Cardiac muscle cell (in vitro differentiated cells and primary cell): ENCODE measurements around the gene CD55. TPM values are rescaled to one million over a fixed set of nuclear protein-coding genes. Genes with fewer than 3 reads are reported as not detected.

ENCODE experiments used
- DNase-seq, 2 donors: peaks; one replicate each; pipeline versions ENCODE4 v3.0.0 to v3.0.0-alpha.2; 2010 to 2017; ENCODE audit warnings: low read depth in 1 of 2, low spot score in 1 of 2
- H3K27ac ChIP-seq: fragments of 200-600 bp; sonication (generic); 2 replicates; pipeline ENCODE4 v1.5.1; 2016
- H3K27me3 ChIP-seq: fragments of 200-600 bp; sonication (generic); 2 replicates; pipeline ENCODE4 v1.6.0; 2016; ENCODE audit warnings: control low read depth
- H3K36me3 ChIP-seq: fragments of 200-600 bp; sonication (generic); 2 replicates; pipeline ENCODE4 v1.5.1; 2016; ENCODE audit warnings: control low read depth
- H3K4me1 ChIP-seq: fragments of 200-600 bp; sonication (generic); 2 replicates; pipeline ENCODE4 v1.8.1; 2017; ENCODE audit warnings: low read depth, mild to moderate bottlenecking, mixed run types
- H3K4me3 ChIP-seq: fragments of 200-600 bp; sonication (generic); 2 replicates; pipeline ENCODE4 v1.5.1; 2016; ENCODE audit warnings: mild to moderate bottlenecking
- H3K9me3 ChIP-seq: fragments of 200-600 bp; sonication (generic); 2 replicates; pipeline ENCODE4 v1.5.1; 2017; ENCODE audit warnings: low read depth, mild to moderate bottlenecking, control low read depth
- polyA plus RNA-seq: library from polyadenylated mRNA; unstranded; fragments of >200 nt; fragmentation: Nextera tagmentation; extraction: Ambion mirVana; gene quantifications from 2 replicates; pipeline ENCODE4 v1.2.1, GENCODE V29; 2016
- total RNA-seq: library from RNA; depleted of rRNA; stranded (reverse); fragments of >200 nt; gene quantifications from 2 replicates; pipeline ENCODE4 v1.2.3, GENCODE V29; 2016
- TF ChIP-seq, protein P1 (sequence below): IDR thresholded peaks from 2 replicates; pipeline ENCODE4 v1.5.1; 2012; ENCODE audit warnings: low read depth, mild to moderate bottlenecking, low read length

Gene CD55, protein sequence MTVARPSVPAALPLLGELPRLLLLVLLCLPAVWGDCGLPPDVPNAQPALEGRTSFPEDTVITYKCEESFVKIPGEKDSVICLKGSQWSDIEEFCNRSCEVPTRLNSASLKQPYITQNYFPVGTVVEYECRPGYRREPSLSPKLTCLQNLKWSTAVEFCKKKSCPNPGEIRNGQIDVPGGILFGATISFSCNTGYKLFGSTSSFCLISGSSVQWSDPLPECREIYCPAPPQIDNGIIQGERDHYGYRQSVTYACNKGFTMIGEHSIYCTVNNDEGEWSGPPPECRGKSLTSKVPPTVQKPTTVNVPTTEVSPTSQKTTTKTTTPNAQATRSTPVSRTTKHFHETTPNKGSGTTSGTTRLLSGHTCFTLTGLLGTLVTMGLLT
- total RNA-seq (14.6 and 19.4 TPM in 2 replicates), polyA plus RNA-seq (20.3 and 24.9 TPM in 2 replicates)

DNA sequence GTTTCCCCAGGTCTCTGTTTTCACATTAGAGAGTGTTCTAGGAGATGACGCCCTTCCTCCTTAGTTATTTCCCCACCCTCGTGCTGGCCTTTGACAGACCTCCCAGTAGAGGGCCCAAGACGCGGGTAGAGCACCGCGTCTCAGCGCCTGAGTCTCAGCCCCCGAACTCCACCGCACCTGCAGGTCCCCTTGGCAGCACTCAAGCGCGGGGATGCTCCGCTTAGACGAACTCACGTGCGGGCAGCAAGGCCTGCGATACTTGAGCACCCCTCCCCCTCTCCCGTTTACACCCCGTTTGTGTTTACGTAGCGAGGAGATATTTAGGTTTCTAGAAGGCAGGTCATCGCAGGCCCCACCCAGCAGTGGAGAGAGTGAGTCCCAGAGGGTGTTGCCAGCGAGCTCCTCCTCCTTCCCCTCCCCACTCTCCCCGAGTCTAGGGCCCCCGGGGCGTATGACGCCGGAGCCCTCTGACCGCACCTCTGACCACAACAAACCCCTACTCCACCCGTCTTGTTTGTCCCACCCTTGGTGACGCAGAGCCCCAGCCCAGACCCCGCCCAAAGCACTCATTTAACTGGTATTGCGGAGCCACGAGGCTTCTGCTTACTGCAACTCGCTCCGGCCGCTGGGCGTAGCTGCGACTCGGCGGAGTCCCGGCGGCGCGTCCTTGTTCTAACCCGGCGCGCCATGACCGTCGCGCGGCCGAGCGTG, at the start of gene CD55:
CD55 (plus strand) TSS at position 600 of the 711 bp plus-strand sequence; CDS start at position 688, 88 bp downstream.
- TF ChIP-seq, protein P1, sequence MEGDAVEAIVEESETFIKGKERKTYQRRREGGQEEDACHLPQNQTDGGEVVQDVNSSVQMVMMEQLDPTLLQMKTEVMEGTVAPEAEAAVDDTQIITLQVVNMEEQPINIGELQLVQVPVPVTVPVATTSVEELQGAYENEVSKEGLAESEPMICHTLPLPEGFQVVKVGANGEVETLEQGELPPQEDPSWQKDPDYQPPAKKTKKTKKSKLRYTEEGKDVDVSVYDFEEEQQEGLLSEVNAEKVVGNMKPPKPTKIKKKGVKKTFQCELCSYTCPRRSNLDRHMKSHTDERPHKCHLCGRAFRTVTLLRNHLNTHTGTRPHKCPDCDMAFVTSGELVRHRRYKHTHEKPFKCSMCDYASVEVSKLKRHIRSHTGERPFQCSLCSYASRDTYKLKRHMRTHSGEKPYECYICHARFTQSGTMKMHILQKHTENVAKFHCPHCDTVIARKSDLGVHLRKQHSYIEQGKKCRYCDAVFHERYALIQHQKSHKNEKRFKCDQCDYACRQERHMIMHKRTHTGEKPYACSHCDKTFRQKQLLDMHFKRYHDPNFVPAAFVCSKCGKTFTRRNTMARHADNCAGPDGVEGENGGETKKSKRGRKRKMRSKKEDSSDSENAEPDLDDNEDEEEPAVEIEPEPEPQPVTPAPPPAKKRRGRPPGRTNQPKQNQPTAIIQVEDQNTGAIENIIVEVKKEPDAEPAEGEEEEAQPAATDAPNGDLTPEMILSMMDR, result peak; percentile 36
- H3K9me3 ChIP-seq, result no peaks in the 10 kb centered on the region
- peak; percentile 96 to 97 for DNase-seq
- H3K27me3 ChIP-seq, result no peaks in the 10 kb centered on the region
- H3K4me3 ChIP-seq, result peak within 1 kb of the TSS; percentile 51
- H3K4me1 ChIP-seq, result peaks cover 4% of the 10 kb centered on the region
- peaks cover 7% of the 10 kb centered on the region for H3K36me3 ChIP-seq
- H3K27ac ChIP-seq, result peak within 1 kb of the TSS; percentile 79

DNA sequence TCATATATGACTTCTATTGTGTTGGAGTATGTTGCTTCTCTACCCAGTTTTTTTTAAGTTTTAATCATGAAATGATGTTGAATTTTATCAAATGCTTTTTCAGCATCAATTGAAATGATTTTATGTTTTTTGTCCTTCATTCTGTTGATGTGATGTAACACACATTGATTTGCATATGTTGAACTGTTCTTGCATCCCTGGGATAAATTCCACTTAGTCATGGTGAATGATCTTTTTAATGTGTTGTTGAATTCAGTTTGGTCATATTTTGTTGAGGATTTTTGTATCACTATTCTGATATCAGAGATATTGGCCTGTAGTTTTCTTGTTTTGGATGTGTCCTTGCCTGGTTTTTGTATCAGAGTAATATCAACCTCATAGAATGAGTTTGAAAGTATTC, 46.6 kb upstream of the CD55 start:
- H3K27me3 ChIP-seq, result no peaks in the 10 kb centered on the region
- no peak overlapping the region for H3K27ac ChIP-seq
- H3K9me3 ChIP-seq, result no peaks in the 10 kb centered on the region
- no peak overlapping the region for H3K4me3 ChIP-seq
- no peaks in the 10 kb centered on the region for H3K4me1 ChIP-seq
- H3K36me3 ChIP-seq, result no peaks in the 10 kb centered on the region
- no peak for DNase-seq
- TF ChIP-seq, protein P1, result no peak

DNA sequence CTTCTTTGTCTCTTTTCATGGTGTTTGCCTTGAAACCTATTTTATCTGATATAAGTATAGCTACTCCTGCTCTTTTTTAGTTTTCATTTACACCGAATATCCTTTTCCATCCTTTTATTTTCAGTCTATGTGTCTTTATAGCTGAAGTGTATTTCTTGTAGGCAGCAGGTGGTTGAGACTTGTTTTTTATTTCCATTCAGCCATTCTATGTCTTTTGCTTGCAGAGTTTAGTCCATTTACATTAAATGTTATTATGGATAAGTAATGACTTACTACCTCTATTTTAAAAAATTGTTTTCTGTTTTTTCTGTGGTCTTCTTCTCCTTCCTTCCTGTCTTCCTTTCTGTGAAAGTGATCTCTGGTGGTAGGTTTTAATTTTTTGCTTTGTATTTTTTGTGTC, 45.0 kb upstream of the CD55 start:
- H3K36me3 ChIP-seq, result no peaks in the 10 kb centered on the region
- no peaks in the 10 kb centered on the region for H3K9me3 ChIP-seq
- TF ChIP-seq, protein P1, result no peak
- H3K27ac ChIP-seq, result no peak overlapping the region
- H3K27me3 ChIP-seq, result no peaks in the 10 kb centered on the region
- H3K4me3 ChIP-seq, result no peak overlapping the region
- no peak for DNase-seq
- no peaks in the 10 kb centered on the region for H3K4me1 ChIP-seq

DNA sequence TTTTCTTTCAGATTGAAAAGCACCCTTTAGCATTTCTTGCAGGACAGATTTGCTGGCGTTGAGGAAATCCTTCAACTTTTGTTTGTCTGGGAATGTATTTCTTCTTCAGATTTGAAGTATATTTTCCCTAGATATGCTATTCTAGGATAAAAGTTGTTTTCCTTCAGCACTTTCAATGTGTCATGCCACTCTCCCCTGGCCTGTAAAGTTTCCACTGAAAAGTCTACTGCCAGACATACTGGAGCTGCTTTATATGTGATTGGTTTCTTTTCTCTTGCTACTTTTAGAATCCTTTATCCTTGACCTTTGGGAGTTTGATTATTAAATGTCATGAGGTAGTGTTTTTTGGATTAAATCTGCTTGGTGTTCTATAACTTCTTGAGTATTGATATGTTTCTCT, 44.2 kb upstream of the CD55 start:
- H3K27me3 ChIP-seq, result no peaks in the 10 kb centered on the region
- H3K36me3 ChIP-seq, result no peaks in the 10 kb centered on the region
- H3K4me3 ChIP-seq, result no peak overlapping the region
- DNase-seq, result no peak
- no peaks in the 10 kb centered on the region for H3K9me3 ChIP-seq
- TF ChIP-seq, protein P1, result no peak
- H3K4me1 ChIP-seq, result no peaks in the 10 kb centered on the region
- H3K27ac ChIP-seq, result no peak overlapping the region

DNA sequence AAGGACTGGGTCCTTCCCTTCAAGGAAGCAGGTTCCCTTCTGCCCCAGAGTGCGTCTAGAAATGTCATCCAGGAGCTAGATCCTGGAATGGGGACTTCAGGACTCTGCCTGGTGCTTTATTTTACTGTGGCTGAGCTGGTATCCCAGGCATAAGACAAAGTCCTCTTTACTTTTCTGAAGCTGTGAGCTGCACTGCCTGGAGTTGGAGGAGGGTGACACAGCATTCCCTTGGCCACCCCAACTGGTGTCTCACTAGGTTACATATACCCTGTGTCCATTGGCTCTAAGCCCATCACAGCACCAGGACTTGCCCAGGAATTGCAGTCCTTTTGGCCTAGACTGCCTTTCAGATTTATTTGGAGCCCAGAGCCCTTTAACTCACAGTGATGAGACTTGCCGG, 41.8 kb upstream of the CD55 start:
- H3K27me3 ChIP-seq, result no peaks in the 10 kb centered on the region
- H3K36me3 ChIP-seq, result no peaks in the 10 kb centered on the region
- H3K9me3 ChIP-seq, result no peaks in the 10 kb centered on the region
- no peaks in the 10 kb centered on the region for H3K4me1 ChIP-seq
- H3K27ac ChIP-seq, result no peak overlapping the region
- no peak overlapping the region for H3K4me3 ChIP-seq
- TF ChIP-seq, protein P1, result no peak
- no peak for DNase-seq
